HEK293T (cell line): ENCODE measurements around the gene UBAP2.

Source experiments
- ARNT ChIP-seq: fragments of 450-650 bp; IDR thresholded peaks from 2 replicates; pipeline ENCODE4 v1.6.1; 2017; ENCODE audit warnings: mild to moderate bottlenecking
- BHLHE40 ChIP-seq: fragments of 450-650 bp; IDR thresholded peaks from 2 replicates; pipeline ENCODE4 v1.6.1; 2016; ENCODE audit warnings: mild to moderate bottlenecking, moderate library complexity, borderline replicate concordance
- ELF4 ChIP-seq: fragments of 450-650 bp; IDR thresholded peaks from 2 replicates; pipeline ENCODE4 v1.6.1; 2017; ENCODE audit warnings: antibody characterized with exemption
- FOXA1 ChIP-seq: fragments of 450-650 bp; IDR thresholded peaks from 2 replicates; pipeline ENCODE4 v1.6.1; 2016; ENCODE audit warnings: mild to moderate bottlenecking
- FOXM1 ChIP-seq: fragments of 450-650 bp; IDR thresholded peaks from 2 replicates; pipeline ENCODE4 v1.6.1; 2017; ENCODE audit warnings: mild to moderate bottlenecking, borderline replicate concordance
- LEF1 ChIP-seq: fragments of 450-650 bp; IDR thresholded peaks from 2 replicates; pipeline ENCODE4 v1.6.1; 2017; ENCODE audit warnings: mild to moderate bottlenecking, borderline replicate concordance
- NFRKB ChIP-seq: fragments of 450-650 bp; IDR thresholded peaks from 2 replicates; pipeline ENCODE4 v1.6.1; 2016; ENCODE audit warnings: mild to moderate bottlenecking, moderate library complexity
- PKNOX1 ChIP-seq: fragments of 450-650 bp; IDR thresholded peaks from 2 replicates; pipeline ENCODE4 v1.6.1; 2016
- SP1 ChIP-seq: fragments of 450-650 bp; IDR thresholded peaks from 2 replicates; pipeline ENCODE4 v1.6.1; 2017
- SUZ12 ChIP-seq: fragments of 450-650 bp; IDR thresholded peaks from 2 replicates; pipeline ENCODE4 v1.6.1; 2016; ENCODE audit warnings: mild to moderate bottlenecking
- TARDBP ChIP-seq: fragments of 450-650 bp; IDR thresholded peaks from 2 replicates; pipeline ENCODE4 v1.6.1; 2016

DNA sequence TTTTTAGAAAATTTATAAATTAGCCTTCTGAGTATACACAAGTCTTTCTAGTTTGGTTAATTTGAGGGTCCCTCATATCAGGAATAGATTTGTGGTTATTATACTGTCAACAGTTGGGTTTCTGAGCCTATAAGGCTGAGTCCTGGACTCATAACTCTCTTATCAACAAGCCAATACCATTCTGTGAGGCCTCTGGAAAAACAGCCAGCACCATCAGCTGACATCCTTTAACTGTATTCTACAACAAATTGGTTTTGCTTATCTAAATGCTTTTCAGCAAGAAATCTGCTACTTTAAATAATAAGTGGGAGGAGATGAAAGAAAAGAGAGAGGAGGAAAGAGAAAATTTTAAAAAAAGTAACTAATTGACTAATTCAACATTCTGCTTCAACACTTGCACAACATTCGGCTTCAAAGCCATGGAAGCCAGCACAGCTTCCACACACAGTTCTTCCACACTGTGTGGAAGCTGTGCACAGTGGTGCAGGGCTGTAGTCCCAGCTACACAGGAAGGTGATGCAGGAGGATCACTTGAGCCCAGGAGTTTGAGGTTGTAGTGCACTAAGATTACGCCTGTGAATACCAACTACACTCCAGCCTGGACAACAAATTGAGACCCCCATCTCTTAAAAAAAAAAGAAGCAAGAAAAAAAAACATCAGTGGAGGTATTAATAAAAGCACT is 84.5 kb downstream of the UBAP2 start:
- TF ChIP-seq NFRKB (no peak), SUZ12 (no peak), FOXA1 (no peak), FOXM1 (no peak), SP1 (no peak), BHLHE40 (no peak), TARDBP (no peak), LEF1 (no peak), PKNOX1 (no peak), ELF4 (no peak), ARNT (no peak)
